Right lobe of liver (tissue), 6 donors: ENCODE results near the gene TNIK. TPM values are rescaled to one million over a fixed set of nuclear protein-coding genes. Genes with fewer than 3 reads are reported as not detected.

Source experiments
- ATAC-seq, 4 donors: fragments of 200-7000 bp; cut with Tn5 transposase; one replicate each; pipeline ENCODE4 v1.9.1; 2020; ENCODE audit warnings: mild to moderate bottlenecking in 4 of 4, moderate library complexity in 4 of 4
- DNase-seq, 3 donors: peaks; one replicate each; pipeline ENCODE4 v3.0.0-alpha.2; 2020
- H3K27ac ChIP-seq, 3 donors: fragments of 200-600 bp; one replicate each; pipeline ENCODE4 v1.8.0; 2022
- H3K27me3 ChIP-seq, 2 donors: fragments of 200-600 bp; one replicate each; pipeline ENCODE4 v1.8.0; 2022
- H3K36me3 ChIP-seq, 4 donors: fragments of 200-600 bp; sonication (generic) in 1 of 4; one replicate each; pipeline versions ENCODE4 v1.5.1 to v1.8.0; 2017 to 2022; ENCODE audit warnings: control low read depth in 1 of 4
- H3K4me1 ChIP-seq, 4 donors: fragments of 200-600 bp; sonication (generic) in 1 of 4; one replicate each; pipeline versions ENCODE4 v1.5.1 to v1.8.0; 2017 to 2022; ENCODE audit warnings: control low read depth in 1 of 4
- H3K4me3 ChIP-seq, 3 donors: fragments of 200-600 bp; one replicate each; pipeline ENCODE4 v1.8.0; 2022
- H3K9me3 ChIP-seq, 4 donors: fragments of 200-600 bp; sonication (generic) in 1 of 4; one replicate each; pipeline versions ENCODE4 v1.5.1 to v1.8.0; 2017 to 2022; ENCODE audit warnings: control low read depth in 1 of 4
- POLR2A ChIP-seq: fragments of 450-650 bp; IDR thresholded peaks from one replicate; pipeline ENCODE4 v1.6.1; 2017; ENCODE audit warnings: antibody characterized with exemption, mild to moderate bottlenecking
- WGBS: methylation state at CpG from one replicate; pipeline ENCODE4 v1.1.6; 2018; ENCODE audit warnings: low coverage, low lambda C conversion rate; ENCODE audit not compliant: insufficient coverage; ENCODE audit errors: missing lambda C conversion rate; 5-methylcytosine and 5-hydroxymethylcytosine counted together
- intact Hi-C, 2 donors: fragments of 100-400 bp; cut with DNase I; formaldehyde crosslinking; loops; one replicate each; pipeline versions ENCODE4 v1.11.2 to v1.14.1; 2022
- long read RNA-seq: library from polyadenylated mRNA; unstranded; transcript quantifications from one replicate; pipeline ENCODE4 v2.0.0, GENCODE V29; 2019
- total RNA-seq, 6 experiments: library from RNA; depleted of rRNA in 2 of 6; stranded (reverse); fragments of >200 nt in 2 of 6; fragmentation: NEBNext Ultra II Directional in 3 of 6; extraction: Animal tissue kit (Norgen Biotek cat#: 25700) in 3 of 6; gene quantifications; one replicate each; pipeline versions ENCODE4 v1.1.0 to v1.2.4, GENCODE V29; 2016 to 2023
- TF ChIP-seq, protein P1 (sequence below), 4 donors: fragments of 200-600 bp in 3 of 4; fragments of 450-650 bp in 1 of 4; IDR thresholded peaks; one replicate each; pipeline versions ENCODE4 v1.5.1 to v1.8.0; 2016 to 2022; ENCODE audit warnings: antibody characterized with exemption in 4 of 4, mild to moderate bottlenecking in 2 of 4
- donor health status: DM: no; HTN: yes; CAD: no.
- donor health status: DM: no; HTN: no; CAD: no.
- donor health status: DM: no; HTN: no; CAD: no.
- donor health status: DM: no; HTN: yes; CAD: no.
- donor health status: DM: no; HTN: yes; CAD: no.

Gene TNIK
- 1 to 10 TPM; 5.2 to 8.0 (median 6.8) TPM for total RNA-seq
- long read RNA-seq = 0 reads

- TF ChIP-seq, protein P1, sequence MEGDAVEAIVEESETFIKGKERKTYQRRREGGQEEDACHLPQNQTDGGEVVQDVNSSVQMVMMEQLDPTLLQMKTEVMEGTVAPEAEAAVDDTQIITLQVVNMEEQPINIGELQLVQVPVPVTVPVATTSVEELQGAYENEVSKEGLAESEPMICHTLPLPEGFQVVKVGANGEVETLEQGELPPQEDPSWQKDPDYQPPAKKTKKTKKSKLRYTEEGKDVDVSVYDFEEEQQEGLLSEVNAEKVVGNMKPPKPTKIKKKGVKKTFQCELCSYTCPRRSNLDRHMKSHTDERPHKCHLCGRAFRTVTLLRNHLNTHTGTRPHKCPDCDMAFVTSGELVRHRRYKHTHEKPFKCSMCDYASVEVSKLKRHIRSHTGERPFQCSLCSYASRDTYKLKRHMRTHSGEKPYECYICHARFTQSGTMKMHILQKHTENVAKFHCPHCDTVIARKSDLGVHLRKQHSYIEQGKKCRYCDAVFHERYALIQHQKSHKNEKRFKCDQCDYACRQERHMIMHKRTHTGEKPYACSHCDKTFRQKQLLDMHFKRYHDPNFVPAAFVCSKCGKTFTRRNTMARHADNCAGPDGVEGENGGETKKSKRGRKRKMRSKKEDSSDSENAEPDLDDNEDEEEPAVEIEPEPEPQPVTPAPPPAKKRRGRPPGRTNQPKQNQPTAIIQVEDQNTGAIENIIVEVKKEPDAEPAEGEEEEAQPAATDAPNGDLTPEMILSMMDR (IDR thresholded peaks at IDR 0.05) = peak in 1 of 4 donors; percentile 13
- TF ChIP-seq POLR2A = peak; percentile 60
- Histone ChIP-seq H3K27ac (peak within 1 kb of the TSS; percentile 34 to 75 (median 49)), H3K9me3 (no peaks in the 10 kb centered on the region), H3K36me3 (no peaks in the 10 kb centered on the region), H3K4me3 (peak within 1 kb of the TSS; percentile 72 to 88 (median 73)), H3K27me3 (no peaks in the 10 kb centered on the region), H3K4me1 (peaks cover 0 to 12% (median 3%) of the 10 kb centered on the region in 4 donors)
- ATAC-seq (peak; percentile 95 to 99 (median 95)), DNase-seq (peak; percentile 95 to 98 (median 97))
- intact Hi-C loops = no loop called here
- 0% methylated on average over 14 of the region's 55 CpGs for WGBS
Observed at GRCh38 chr3:171459942-171460724, at the start of gene TNIK. TSS of gene TNIK (minus strand) at chr3:171460405. CDS start at chr3:171460063, 342 bp downstream.

DNA sequence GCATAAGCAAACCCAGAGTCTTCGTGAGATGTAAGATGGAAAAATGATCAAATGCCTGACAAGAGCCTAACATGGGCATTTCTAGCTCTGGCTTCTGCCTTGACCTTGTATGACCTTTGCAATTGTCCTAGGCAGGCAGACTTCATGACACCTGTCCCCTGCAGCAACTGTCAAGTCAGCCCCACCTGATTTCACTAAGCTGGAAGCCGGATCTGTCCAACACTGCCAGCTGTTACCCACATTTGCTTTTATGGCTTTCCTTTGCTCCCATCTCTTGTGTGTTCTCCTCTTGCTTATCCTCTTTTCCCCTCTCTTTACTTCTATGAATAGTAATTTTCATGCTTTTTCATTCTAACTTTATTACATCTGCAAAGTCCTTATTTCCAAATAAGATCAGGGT, 48.5 kb upstream of the TNIK start:
- intact Hi-C loops = no loop called here
- no peaks in the 10 kb centered on the region for H3K36me3 ChIP-seq
- WGBS = 90% methylated on average over 2 of the region's 2 CpGs
- no peaks in the 10 kb centered on the region for H3K27me3 ChIP-seq
- DNase-seq = no peak
- H3K4me3 ChIP-seq = no peak overlapping the region
- TF ChIP-seq, protein P1 (IDR thresholded peaks at IDR 0.05) = no peak
- TF ChIP-seq POLR2A = no peak
- no peaks in the 10 kb centered on the region for H3K4me1 ChIP-seq
- H3K9me3 ChIP-seq = no peaks in the 10 kb centered on the region
- no peak overlapping the region for H3K27ac ChIP-seq
- no peak for ATAC-seq

DNA sequence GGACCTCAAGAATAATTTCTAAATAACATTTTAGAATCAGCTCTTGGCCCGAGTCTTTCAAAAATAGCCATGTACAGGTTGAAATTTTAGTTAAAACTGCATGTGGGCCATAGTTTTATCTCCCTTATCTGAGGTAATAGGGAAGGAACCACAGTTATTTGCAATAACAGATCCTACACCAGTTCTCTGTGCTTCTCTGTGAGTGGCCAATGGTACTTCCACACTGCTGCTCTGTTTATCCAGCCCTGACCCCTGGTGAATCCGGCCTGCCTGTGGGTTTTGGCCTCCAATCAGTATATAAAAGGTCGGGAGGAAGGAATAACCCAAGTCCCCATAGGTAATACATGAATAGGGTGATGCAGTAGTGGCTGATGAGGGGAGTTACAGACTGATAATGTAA, 48.0 kb upstream of the TNIK start:
- ATAC-seq (no peak), DNase-seq (no peak)
- intact Hi-C loops = no loop called here
- H3K27ac ChIP-seq = no peak overlapping the region
- no peaks in the 10 kb centered on the region for H3K27me3 ChIP-seq
- H3K9me3 ChIP-seq = no peaks in the 10 kb centered on the region
- WGBS = 43% methylated on average over 3 of the region's 3 CpGs
- H3K4me3 ChIP-seq = no peak overlapping the region
- no peaks in the 10 kb centered on the region for H3K4me1 ChIP-seq
- H3K36me3 ChIP-seq = no peaks in the 10 kb centered on the region
- TF ChIP-seq, protein P1 (IDR thresholded peaks at IDR 0.05) = no peak
- TF ChIP-seq POLR2A = no peak

- Histone ChIP-seq H3K27ac (no peak overlapping the region), H3K9me3 (no peaks in the 10 kb centered on the region), H3K4me3 (no peak overlapping the region), H3K4me1 (no peaks in the 10 kb centered on the region), H3K27me3 (no peaks in the 10 kb centered on the region), H3K36me3 (no peaks in the 10 kb centered on the region)
- no peak for DNase-seq
- TF ChIP-seq, protein P1 (IDR thresholded peaks at IDR 0.05) = no peak
- no peak for TF ChIP-seq POLR2A
- intact Hi-C loops = no loop called here
- 75% methylated on average over 5 of the region's 5 CpGs for WGBS
- no peak for ATAC-seq
Observed at GRCh38 chr3:171506743-171507319, 46.6 kb upstream of the TNIK start.
